NCI-H1417 (cell line): Measurements from ENCODE around the gene UBLCP1.

Experiments used
- DNase-seq, 3 experiments: peaks; one replicate each; lab custom pipeline; 2025; lab: John Stamatoyannopoulos, UW

The UBLCP1 gene

DNA sequence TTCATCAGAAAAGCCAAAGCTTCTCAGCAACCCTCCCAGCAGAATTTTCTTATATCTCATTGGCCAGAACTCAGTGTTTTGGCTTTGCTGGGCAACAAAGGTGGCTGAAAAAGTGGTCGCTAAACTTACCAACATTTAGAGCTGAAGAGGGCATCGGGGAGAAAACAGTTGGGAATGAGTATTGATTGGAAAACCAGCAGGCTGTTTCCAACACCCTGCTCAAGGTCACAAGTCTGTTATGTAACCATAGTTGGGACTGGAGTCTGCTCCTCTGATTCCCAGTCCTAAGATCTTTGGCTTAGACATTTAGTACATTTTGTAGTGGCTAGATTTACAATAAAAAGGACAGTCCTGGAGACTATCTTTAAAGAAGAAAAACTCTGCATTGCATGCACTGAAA is 50.1 kb downstream of the UBLCP1 start:
- DNase-seq, result no peak

DNA sequence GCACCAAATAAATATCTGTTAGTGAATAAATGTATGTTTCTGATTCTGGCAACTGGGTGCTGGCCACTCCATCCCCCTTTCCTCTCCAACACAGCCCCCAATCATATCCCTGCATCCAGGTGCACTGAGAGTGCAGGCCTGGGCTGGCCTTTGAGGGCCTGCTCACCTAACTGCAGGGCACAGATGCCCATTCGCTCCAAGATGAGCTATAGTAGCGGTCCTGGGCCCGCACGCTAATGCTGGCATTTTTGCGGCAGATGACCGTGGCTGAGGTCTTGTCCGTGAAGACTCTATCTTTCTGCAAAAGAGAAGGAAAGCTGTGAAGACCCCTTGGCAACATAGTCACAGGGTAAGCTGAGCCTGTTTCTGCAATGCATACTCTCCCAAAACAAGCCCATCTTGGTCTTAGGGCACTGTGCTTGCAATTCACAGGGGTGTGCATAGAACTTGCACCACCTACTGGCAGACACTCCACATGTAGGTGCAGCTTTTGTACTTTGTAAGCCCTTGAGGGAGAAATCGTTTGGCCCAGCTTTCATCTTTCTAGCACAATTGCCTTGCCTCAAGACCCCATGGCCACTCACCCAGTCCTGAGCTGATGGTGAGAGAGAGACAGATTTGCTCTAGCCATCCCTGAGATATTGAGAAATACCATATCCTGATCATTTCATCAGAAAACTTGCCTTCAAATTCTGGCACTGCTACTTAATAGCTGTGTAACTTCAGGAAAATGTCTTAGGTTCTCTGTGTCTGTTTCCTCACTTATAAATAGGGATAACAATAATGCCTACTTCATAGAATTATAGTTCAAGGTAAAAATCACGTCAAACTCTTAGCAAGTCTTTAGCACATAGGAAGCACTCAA is 53.7 kb downstream of the UBLCP1 start:
- peak in 2 of 3 experiments; percentile 8 to 43 for DNase-seq

DNA sequence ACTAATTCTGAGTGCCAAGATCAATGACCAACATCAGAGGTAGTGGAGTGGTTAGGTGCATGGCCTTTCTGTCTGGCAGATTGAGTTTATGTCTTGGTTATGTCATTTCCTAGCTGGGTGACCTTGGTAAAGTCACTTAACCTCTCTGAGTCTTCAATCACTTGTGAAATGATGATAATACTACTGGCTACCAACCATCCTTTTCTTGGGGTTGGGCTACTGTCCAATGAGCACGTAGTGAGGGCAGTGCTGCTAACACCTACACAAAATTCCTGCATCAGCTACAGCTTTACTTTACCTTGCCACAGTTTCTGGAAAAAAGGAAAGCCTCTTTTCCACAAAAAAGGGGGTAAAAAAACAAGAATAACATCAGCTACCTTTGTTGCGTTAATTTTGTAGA is 54.8 kb downstream of the UBLCP1 start:
- no peak for DNase-seq

DNA sequence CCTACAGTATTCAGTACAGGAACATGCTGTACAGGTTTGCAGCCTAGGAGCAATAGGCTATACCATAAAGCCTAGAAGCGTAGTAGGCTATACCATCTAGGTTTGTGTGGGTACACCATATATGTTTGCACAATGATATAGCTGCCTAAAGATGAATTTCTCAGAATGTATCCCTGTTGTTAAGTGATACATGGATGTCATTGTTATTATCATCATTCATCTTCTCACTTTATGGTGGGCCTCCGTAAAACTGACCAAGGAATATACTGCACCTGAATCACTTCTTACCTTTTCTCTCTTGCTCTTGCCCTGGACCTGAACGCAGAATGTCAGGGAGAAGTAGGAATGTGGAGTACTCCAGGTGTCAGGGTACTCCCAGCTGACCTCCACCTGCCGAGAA is 55.4 kb downstream of the UBLCP1 start:
- DNase-seq, result no peak

DNA sequence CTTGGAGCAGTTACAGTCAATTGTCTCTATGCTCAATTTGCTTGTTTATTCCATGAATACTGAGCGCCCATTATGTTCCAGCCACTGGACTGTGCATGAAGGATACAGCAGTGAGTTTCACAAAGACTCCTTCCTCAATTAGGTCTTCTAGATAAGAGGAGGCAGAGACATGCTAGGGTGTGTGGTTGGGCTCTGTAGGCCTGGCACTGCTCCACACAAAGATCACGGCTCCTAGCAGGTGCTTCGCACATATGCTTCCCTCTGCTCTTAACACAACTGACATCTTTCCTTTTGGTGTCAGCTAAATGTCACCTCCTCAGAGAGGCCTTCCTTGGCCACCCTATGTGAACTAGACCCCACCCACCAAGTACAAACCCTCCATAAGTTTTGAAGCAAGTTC is 56.3 kb downstream of the UBLCP1 start:
- no peak for DNase-seq

DNA sequence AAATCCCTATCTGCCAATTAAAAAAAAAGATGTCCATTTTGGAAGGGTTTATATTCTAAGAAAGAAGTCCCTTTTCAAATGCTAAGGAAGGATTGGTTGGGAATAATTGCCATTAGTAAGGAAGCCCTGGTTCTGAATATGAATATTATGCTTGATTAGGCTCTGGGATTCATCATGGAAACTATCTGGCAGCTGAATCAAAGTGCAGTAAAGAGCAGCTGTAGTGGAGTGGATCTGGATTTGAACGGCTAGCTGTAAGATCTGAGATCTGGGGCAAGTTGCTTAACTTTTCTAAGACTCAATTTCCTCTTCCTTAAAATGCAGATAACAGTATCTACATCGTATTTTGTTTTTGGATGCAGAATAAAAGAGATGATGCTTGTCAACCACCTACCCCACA is 56.7 kb downstream of the UBLCP1 start:
- DNase-seq, result no peak

DNA sequence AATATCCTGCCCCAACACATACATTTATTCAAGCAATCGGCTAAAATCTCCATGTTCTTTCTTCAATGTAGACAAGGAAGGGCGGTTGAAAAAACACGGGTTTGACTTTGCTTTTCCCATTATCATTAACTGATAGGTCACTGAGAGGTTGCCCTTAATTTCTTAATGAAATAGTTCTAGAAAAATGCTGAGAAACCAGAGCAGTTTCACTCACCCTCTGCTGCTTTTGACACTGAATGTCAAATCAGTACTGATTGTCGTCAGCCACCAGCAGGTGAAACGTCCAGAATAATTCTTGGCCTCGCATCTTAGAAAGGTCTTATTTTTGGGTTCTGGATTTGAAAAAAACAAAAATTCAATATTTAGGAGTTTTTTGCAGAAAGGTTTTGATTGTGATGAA is 59.1 kb downstream of the UBLCP1 start:
- DNase-seq, result no peak

DNA sequence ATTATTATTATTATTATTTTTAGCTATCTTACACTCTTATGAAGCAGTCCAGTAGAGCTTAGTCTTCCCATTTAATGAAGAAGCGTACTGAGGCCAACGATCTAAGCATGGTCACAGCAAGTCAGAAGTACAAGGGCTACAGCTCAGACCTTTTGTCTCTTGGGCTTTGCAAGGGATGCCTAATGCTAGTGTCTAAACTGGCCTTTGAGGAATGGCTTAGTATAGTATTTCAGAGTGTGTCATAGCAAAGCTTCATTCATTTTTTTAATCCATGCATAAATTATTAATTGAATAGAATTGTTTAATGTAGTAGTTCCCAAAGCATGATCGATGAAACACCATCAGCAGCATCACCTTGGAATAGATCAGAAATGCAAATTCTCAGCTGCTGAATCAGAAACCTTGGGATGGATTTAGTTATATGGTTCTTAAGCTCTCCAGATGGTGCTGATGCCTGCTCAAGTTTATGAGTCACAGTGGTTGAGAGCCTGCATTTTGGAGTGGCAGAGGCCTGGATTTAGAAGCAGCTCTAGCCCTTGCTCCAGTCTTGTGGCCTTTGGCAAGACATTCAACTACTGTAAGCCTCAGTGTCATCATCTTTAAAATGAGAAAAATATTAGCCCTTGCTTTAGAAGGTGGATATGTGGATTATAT is 61.1 kb downstream of the UBLCP1 start:
- DNase-seq, result no peak

DNA sequence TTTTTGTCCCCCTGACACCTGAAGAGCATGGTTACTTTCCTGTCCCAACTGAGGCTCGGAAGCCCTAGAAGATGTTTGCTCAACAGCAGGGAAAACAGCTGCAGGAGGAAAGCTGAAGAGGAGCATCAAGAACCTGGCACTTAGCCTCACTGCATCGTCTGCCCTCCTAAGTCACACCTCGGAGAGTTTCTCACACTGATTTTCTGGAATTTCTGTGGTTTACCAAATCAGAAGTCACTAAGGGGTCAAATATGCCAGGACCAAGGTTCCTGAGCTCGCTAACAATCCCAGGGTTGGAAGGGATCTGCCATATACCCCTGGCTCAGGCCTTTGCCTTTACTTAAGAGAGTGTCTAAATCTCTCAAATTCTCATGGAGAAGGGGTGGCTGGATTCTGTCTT is 61.9 kb downstream of the UBLCP1 start:
- DNase-seq, result no peak

DNA sequence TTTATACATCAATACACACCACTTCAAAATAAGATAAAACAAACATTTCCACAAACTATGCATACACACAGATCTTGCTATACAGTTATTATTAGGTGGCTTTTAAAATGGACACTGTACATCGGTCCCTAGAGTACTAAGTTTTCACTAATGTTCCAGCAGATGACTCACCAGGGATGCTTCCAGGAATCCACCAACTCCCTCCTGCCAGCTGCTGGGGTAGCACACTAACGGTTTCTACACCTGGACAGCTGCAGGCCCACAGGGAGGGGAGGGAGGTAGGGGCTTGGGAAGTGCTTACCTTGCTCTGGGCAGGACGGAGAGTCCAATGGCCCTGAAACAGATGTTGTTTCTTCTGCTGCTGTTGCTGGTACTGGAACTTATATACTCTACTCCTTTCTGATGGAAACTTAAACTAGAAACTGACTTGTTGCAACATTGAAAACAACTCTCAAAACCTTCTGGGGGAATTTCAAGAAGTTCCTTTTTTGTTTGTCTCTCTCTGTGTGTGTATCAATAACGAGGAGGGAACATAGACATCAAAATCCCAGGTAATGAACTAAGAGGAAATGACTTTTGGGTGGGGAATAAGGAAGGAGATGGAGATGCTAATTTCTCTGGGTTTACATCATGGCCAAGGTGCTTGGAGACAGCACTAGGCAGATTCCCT is 67.2 kb downstream of the UBLCP1 start, which contains the start of gene IL12B:
Gene IL12B, minus strand, starts transcription at position 357 of the 670 bp plus-strand sequence. CDS start 3,705 bp downstream, outside the sequence.
- no peak for DNase-seq

DNA sequence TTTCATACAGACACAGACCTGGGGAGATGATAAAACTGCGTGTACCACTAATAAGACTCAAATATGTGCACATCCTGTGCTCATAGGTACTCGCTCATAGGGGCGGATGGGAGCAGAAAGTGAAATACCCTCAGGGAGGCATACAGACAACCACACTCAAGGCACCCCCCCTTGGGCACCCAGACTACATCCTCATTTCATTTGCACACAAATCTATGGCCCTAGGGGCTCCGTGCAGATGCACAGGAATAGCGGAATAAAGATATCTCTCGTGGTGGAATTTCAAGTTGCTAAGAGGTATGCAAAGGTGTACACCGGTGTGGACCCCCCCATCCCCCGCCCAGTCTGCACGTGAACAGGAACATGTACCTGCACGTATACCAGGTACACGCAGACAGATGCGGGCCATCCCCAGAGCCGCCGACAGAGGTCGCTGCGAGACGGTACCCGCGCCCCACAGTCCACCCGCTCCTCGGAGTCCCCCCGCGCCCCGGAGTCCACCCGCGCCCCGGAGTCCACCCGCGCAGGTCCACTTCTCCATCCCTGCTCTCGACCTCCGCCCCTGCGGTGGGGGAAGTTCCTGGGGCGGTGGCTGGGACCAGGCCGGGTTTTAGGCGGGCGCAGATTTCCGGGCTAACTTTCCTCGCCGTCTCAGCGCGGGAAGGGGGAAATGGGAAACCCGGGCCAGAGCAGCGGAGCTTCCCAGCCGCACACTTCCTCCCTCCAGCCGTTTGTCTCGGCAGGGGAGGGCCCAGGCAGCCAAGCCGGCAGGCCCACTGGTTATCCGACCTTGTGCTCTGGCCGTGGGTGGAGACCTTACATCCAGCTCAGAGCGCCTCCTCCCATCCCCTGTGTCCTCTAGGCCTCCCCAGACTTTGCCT is 68.2 kb downstream of the UBLCP1 start:
- peak; percentile 2 to 76 (median 59) for DNase-seq

DNA sequence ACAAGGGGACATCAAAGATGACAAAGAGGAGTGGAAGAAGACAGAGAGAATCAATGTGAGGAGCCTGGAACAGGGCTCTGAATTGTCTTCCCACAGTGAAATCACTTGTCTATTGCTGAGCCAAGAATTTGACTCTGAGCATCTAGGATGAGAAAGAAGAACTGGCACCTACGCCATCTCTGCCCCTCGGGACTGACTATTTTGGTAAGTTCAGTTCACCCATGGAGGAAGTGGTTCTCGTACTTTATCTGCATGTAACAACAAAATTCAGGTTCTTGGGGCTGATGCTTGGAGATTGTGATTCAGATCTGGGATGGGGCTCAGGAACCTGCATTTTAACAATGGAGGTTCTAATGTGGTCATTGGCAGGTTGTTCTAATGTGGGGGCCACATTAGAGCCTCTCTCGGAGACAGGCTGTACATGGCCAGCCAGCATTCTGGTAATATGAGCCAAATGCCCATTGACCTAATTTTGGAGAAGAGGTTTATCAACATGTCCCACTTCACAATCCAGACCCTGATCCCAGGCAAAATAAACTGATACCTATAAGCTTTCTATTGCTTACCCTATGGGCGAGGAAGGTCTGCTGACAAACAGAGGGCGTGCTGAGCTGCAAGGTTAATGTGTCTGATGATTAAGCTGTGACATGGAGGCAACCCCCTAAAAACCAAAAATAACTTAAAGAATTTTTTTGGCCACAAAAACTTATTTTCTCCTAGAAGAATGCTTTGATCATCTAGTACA is 69.9 kb downstream of the UBLCP1 start:
- no peak for DNase-seq

DNA sequence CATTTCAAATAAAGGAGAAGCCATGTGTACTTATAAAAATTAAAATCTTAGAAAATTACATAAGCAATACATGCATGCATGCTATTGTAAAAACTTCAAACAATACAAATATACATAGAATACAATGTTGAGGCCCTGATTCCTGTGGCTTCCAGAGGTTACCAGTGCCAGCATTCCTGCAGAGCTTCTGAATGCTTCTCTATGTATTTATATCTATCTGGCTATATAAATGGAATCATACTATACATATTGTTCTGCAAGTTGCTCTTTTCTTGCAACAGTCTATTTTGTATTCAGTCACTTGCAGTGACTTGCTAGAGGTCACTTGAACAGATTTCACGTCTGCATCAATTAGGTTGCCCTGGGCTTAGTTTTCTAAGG is 70.4 kb downstream of the UBLCP1 start:
- no peak for DNase-seq
